Chondrocyte (in vitro differentiated cells): ENCODE data around the gene NUPR1. TPM values are rescaled to one million over a fixed set of nuclear protein-coding genes. Genes with fewer than 3 reads are reported as not detected.

Source experiments
- DNase-seq: peaks from one replicate; pipeline ENCODE4 v3.0.0; 2021; ENCODE audit warnings: mixed read lengths, low spot score
- H3K27ac Mint-ChIP-seq: one replicate; pipeline ENCODE4 v1.8.0; 2021; ENCODE audit warnings: mild to moderate bottlenecking, moderate library complexity, mixed read lengths; ENCODE audit not compliant: unreplicated experiment
- H3K27me3 Mint-ChIP-seq: 2 replicates; pipeline ENCODE4 v1.8.0; 2021; ENCODE audit warnings: low read depth, mixed read lengths
- H3K36me3 Mint-ChIP-seq: 2 replicates; pipeline ENCODE4 v1.8.0; 2021; ENCODE audit warnings: low read depth, mixed read lengths
- H3K4me1 Mint-ChIP-seq: 2 replicates; pipeline ENCODE4 v1.8.0; 2021; ENCODE audit warnings: low read depth, mild to moderate bottlenecking, mixed read lengths
- H3K4me3 Mint-ChIP-seq: one replicate; pipeline ENCODE4 v1.8.0; 2021; ENCODE audit warnings: mild to moderate bottlenecking, moderate library complexity, mixed read lengths; ENCODE audit not compliant: unreplicated experiment
- H3K9me3 Mint-ChIP-seq: 2 replicates; pipeline ENCODE4 v1.8.0; 2021; ENCODE audit warnings: low read depth, mixed read lengths
- total RNA-seq: library from RNA; stranded (reverse); gene quantifications from 3 replicates; pipeline ENCODE4 v1.2.1, GENCODE V29; 2021
- TF ChIP-seq, protein P1 (sequence below): fragments of 200-600 bp; sonication (generic); IDR thresholded peaks from 2 replicates; pipeline ENCODE4 v1.5.0; 2021; ENCODE audit warnings: antibody characterized with exemption, mild to moderate bottlenecking, moderate library complexity

NUPR1 gene
- total RNA-seq, 1 donor from 2014 or later = 289 TPM

GRCh38 chr16:28544998-28545397, 6.2 kb upstream of the NUPR1 start:
- Mint-ChIP-seq H3K4me3 (no peak overlapping the region), H3K4me1 (peaks cover 7% of the 10 kb centered on the region)

DNA sequence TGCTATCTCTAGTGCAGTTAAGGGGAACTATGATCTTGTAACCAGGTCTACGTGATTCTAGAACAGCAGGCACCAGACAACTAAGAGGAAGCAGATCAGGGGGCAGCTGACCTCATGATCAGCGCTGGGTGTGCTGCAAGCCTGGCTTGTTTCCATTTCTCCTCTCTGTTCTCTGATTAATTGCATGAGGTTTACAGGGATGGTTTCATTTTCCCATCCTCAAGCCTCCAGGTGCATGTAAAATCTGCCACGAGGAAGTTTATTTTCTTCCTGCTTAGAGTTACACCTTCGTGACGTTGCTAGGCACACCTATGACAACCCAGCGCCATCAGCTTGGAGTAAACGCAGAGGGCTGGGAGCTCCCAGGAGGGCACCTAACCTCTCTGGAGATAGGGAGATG, 4.3 kb upstream of the NUPR1 start:
- DNase-seq = no peak
- Mint-ChIP-seq H3K9me3 (no peaks in the 10 kb centered on the region), H3K4me1 (peaks cover 21% of the 10 kb centered on the region), H3K27ac (no peak overlapping the region), H3K4me3 (no peak overlapping the region), H3K27me3 (peaks cover 3% of the 10 kb centered on the region), H3K36me3 (peaks cover 6% of the 10 kb centered on the region)
- TF ChIP-seq, protein P1, sequence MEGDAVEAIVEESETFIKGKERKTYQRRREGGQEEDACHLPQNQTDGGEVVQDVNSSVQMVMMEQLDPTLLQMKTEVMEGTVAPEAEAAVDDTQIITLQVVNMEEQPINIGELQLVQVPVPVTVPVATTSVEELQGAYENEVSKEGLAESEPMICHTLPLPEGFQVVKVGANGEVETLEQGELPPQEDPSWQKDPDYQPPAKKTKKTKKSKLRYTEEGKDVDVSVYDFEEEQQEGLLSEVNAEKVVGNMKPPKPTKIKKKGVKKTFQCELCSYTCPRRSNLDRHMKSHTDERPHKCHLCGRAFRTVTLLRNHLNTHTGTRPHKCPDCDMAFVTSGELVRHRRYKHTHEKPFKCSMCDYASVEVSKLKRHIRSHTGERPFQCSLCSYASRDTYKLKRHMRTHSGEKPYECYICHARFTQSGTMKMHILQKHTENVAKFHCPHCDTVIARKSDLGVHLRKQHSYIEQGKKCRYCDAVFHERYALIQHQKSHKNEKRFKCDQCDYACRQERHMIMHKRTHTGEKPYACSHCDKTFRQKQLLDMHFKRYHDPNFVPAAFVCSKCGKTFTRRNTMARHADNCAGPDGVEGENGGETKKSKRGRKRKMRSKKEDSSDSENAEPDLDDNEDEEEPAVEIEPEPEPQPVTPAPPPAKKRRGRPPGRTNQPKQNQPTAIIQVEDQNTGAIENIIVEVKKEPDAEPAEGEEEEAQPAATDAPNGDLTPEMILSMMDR = no peak

More at GRCh38 chr16:28544998-28545397, 6.2 kb upstream of the NUPR1 start:
- H3K36me3 Mint-ChIP-seq = peaks cover 2% of the 10 kb centered on the region
- DNase-seq = no peak
- no peaks in the 10 kb centered on the region for H3K9me3 Mint-ChIP-seq
- peaks cover 3% of the 10 kb centered on the region for H3K27me3 Mint-ChIP-seq
- TF ChIP-seq, protein P1 = no peak
- H3K27ac Mint-ChIP-seq = no peak overlapping the region

DNA sequence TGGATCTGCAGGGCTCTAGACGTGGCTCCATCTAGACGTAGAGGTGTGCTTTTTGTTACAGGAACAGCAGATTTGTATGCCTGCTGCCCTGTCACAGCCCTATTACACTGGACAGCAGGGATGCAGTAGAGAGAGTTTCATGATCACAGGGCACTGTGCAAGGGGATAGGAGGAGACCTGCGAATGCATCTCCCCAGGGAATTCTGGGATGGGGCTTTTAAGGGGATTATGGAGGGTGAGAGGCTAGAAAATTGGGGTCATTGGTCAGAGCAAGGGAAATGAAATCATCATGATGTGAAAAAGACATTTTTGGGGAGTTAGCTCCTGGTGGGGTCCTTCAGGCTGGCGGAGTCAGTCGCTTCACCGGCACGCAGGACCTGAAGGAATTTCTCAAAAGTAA, 3.9 kb upstream of the NUPR1 start:
- peaks cover 25% of the 10 kb centered on the region for H3K4me1 Mint-ChIP-seq
- no peak overlapping the region for H3K27ac Mint-ChIP-seq
- no peak overlapping the region for H3K4me3 Mint-ChIP-seq
- H3K36me3 Mint-ChIP-seq = peaks cover 8% of the 10 kb centered on the region
- H3K9me3 Mint-ChIP-seq = no peaks in the 10 kb centered on the region
- H3K27me3 Mint-ChIP-seq = peaks cover 3% of the 10 kb centered on the region
- TF ChIP-seq, protein P1 = no peak
- DNase-seq = no peak

- Mint-ChIP-seq H3K9me3 (no peaks in the 10 kb centered on the region), H3K27me3 (peaks cover 3% of the 10 kb centered on the region), H3K4me1 (peaks cover 38% of the 10 kb centered on the region), H3K36me3 (peaks cover 19% of the 10 kb centered on the region), H3K4me3 (no peak overlapping the region), H3K27ac (no peak overlapping the region)
- DNase-seq = no peak
- TF ChIP-seq, protein P1 = no peak
Observed at GRCh38 chr16:28540346-28540745, 1.6 kb upstream of the NUPR1 start.

DNA sequence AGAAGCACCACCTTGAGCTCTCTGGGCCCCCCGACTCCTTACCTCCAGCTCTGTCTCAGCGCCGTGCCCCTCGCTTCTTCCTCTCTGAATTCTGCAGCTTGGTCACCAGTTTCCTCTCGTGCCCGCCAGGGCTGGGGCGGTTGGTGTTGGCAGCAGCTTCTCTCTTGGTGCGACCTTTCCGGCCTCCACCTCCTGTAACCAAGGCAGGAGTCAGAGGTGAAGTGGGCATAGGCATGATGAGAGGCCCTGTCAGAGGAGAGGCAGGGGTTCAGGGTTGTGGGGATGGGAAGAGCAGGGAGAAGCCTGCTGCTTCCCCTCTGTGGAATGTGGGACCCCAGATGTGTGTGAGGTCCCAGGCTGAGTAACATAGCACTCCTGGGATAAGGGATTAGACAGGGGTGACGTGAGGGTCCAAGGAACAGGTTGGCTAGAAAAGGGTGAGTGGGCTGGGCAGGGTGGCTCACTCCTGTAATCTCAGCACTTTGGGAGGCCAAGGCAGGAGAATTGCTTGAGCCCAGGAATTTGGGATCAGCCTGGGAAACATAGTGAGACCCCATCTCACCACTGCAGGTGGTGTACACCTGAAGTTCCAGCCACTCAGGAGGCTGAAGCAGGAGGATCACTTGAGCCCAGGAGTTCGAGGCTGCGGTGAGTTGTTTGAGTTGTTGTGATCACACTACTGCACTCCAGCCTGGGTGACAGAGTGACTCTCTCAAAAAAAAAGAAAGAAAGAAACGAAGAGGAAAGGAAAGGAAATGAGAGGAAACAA, 626 bp downstream of the NUPR1 start:
- Mint-ChIP-seq H3K4me3 (peak overlapping the region; percentile 95), H3K36me3 (peaks cover 28% of the 10 kb centered on the region), H3K4me1 (peaks cover 51% of the 10 kb centered on the region), H3K27me3 (no peaks in the 10 kb centered on the region), H3K9me3 (no peaks in the 10 kb centered on the region), H3K27ac (peak overlapping the region; percentile 99)
- DNase-seq = no peak
- TF ChIP-seq, protein P1 = no peak
